HepG2 (cell line): ENCODE data around the gene CCDC82. TPM values are rescaled to one million over a fixed set of nuclear protein-coding genes. Genes with fewer than 3 reads are reported as not detected.

Source experiments
- ATAC-seq: fragments of 200-7000 bp; cut with Tn5 transposase; 3 replicates; pipeline ENCODE4 v1.9.1; 2020; ENCODE audit warnings: mild to moderate bottlenecking, moderate library complexity
- BruUV-seq: library from RNA; stranded (reverse); fragments of 400-500 nt; replicated peaks from 2 replicates; lab custom pipeline; 2021; lab: Mats Ljungman, UMichigan
- CTCF ChIA-PET: fragments of 300-600 bp; formaldehyde crosslinking; extraction: SDS; loops from one replicate; lab custom pipeline; 2021; ENCODE audit warnings: low total read pairs, inconsistent platforms, low intra/inter-chr PET ratio; lab: Yijun Ruan, JAX
- POLR2A ChIA-PET: fragments of 350-600 bp; sonication (Branson Sonifier 250); formaldehyde crosslinking; loops from one replicate; lab custom pipeline; 2020; ENCODE audit warnings: antibody characterized with exemption, inconsistent platforms; lab: Yijun Ruan, JAX
- DNase-seq: peaks from one replicate; pipeline ENCODE4 v3.0.0-alpha.2; 2015; ENCODE audit warnings: low spot score
- FAIRE-seq: peaks from 3 replicates; lab custom pipeline; 2011; peaks lifted over from hg19 to GRCh38; lab: Jason Lieb, UNC
- H2AFZ ChIP-seq: one replicate; pipeline ENCODE4 v1.6.1; 2011; ENCODE audit warnings: low read length, inconsistent platforms
- H3K27ac ChIP-seq: fragments of 300-600 bp; 3 replicates; pipeline ENCODE4 v1.8.0; 2011; ENCODE audit warnings: mixed run types, mild to moderate bottlenecking, mixed read lengths, low read length, inconsistent platforms; ENCODE audit not compliant: insufficient read depth; ENCODE audit errors: extremely low read length
- H3K27me3 ChIP-seq, 2 experiments: fragments of 200-600 bp in 1 of 2; 2 replicates in 1 of 2; 3 replicates in 1 of 2; pipeline versions ENCODE4 v1.6.0 to v1.8.0; 2011; ENCODE audit warnings: low read length in 2 of 2, mild to moderate bottlenecking in 2 of 2, moderate library complexity in 2 of 2, inconsistent platforms in 1 of 2; ENCODE audit not compliant: insufficient read depth in 2 of 2, control insufficient read depth in 1 of 2
- H3K36me3 ChIP-seq, 2 experiments: fragments of 200-600 bp in 1 of 2; replicated peaks in 1 of 2; 2 replicates in 1 of 2; 3 replicates in 1 of 2; pipeline versions ENCODE4 v1.5.1 to v1.8.0; 2011; ENCODE audit warnings: low read length in 2 of 2, inconsistent platforms in 1 of 2; ENCODE audit not compliant: insufficient read depth in 2 of 2, control insufficient read depth in 1 of 2
- H3K4me1 ChIP-seq: 2 replicates; pipeline ENCODE4 v1.5.1; 2012; ENCODE audit warnings: low read length, inconsistent platforms; ENCODE audit not compliant: insufficient read depth
- H3K4me2 ChIP-seq: 2 replicates; pipeline ENCODE4 v1.6.0; 2011; ENCODE audit warnings: low read depth, low read length, inconsistent platforms
- H3K4me3 ChIP-seq, 3 experiments: fragments of 200-600 bp in 1 of 3; sonication (generic), shearing (Covaris generic) in 1 of 3; replicated peaks in 1 of 3; 2 replicates each; pipeline ENCODE4 v1.5.1; 2011 to 2016; ENCODE audit warnings: low read length in 3 of 3, inconsistent platforms in 2 of 3, low read depth in 2 of 3, mild to moderate bottlenecking in 2 of 3, control low read depth in 1 of 3, mixed read lengths in 1 of 3; ENCODE audit not compliant: insufficient read depth in 1 of 3
- H3K79me2 ChIP-seq: one replicate; pipeline ENCODE4 v1.6.1; 2011; ENCODE audit warnings: low read length, inconsistent platforms; ENCODE audit not compliant: insufficient read depth
- H3K9ac ChIP-seq: 2 replicates; pipeline ENCODE4 v1.6.0; 2011; ENCODE audit warnings: mild to moderate bottlenecking, low read depth, low read length, inconsistent platforms; ENCODE audit not compliant: insufficient read depth
- H3K9me3 ChIP-seq: 2 replicates; pipeline ENCODE4 v1.5.1; 2012; ENCODE audit warnings: mild to moderate bottlenecking, low read length
- H4K20me1 ChIP-seq: 2 replicates; pipeline ENCODE4 v1.6.0; 2011; ENCODE audit warnings: inconsistent platforms, mild to moderate bottlenecking, low read length, moderate library complexity; ENCODE audit not compliant: insufficient read depth
- MTF2 ChIP-seq: sonication (generic); formaldehyde crosslinking; IDR thresholded peaks from 2 replicates; pipeline ENCODE4 v1.5.0; 2020; ENCODE audit warnings: missing genetic modification reagents, borderline replicate concordance
- NFRKB ChIP-seq: fragments of 450-650 bp; IDR thresholded peaks from 2 replicates; pipeline ENCODE4 v1.6.1; 2017
- SP5 ChIP-seq: IDR thresholded peaks from 2 replicates; pipeline ENCODE4 v1.6.1; 2016; ENCODE audit warnings: low read depth, borderline replicate concordance
- ZNF552 ChIP-seq: sonication (generic); formaldehyde crosslinking; IDR thresholded peaks from 2 replicates; pipeline ENCODE4 v1.9.0; 2022; ENCODE audit warnings: missing genetic modification reagents, mild to moderate bottlenecking, borderline replicate concordance
- ZNF569 ChIP-seq: sonication (generic); formaldehyde crosslinking; IDR thresholded peaks from 2 replicates; pipeline ENCODE4 v1.5.0; 2020; ENCODE audit warnings: mild to moderate bottlenecking, missing genetic modification reagents, moderate library complexity, borderline replicate concordance
- ZNF598 ChIP-seq: sonication (generic); formaldehyde crosslinking; IDR thresholded peaks from 2 replicates; pipeline ENCODE4 v1.5.1; 2020; ENCODE audit warnings: mild to moderate bottlenecking, missing genetic modification reagents, borderline replicate concordance
- WGBS: methylation state at CpG from one replicate; pipeline ENCODE4 v1.1.6; 2017; ENCODE audit warnings: low lambda C conversion rate; 5-methylcytosine and 5-hydroxymethylcytosine counted together
- in situ Hi-C: cut with HindIII; loops from 2 replicates; pipeline ENCODE4 v1.10.0; 2017; ENCODE audit warnings: low pct_unique_long_range_greater_than_20kb; ENCODE audit not compliant: extremely low pct_ligation_motif_present
- intact Hi-C: fragments of 100-400 bp; cut with micrococcal nuclease; formaldehyde crosslinking; loops from one replicate; pipeline ENCODE4 v1.10.0; 2022; ENCODE audit not compliant: unreplicated experiment
- polyA plus RNA-seq, 8 experiments: library from polyadenylated mRNA; depleted of rRNA in 3 of 8; stranded (reverse) in 7 of 8; unstranded in 1 of 8; fragments of >200 nt; fragmentation: Illumina TruSeq in 4 of 8; extraction: Trizol in 4 of 8; gene quantifications; 2 replicates each; pipeline versions ENCODE4 v1.2.1 to v1.2.3, GENCODE V29; 2011 to 2016; ENCODE audit warnings: low read depth in 4 of 8, missing spikeins in 1 of 8, mixed read lengths in 1 of 8; ENCODE audit not compliant: insufficient read depth in 1 of 8
- total RNA-seq, 5 experiments: library from RNA; depleted of rRNA; stranded (reverse); fragments of >200 nt; fragmentation: Illumina TruSeq; extraction: Trizol; gene quantifications; 2 replicates each; pipeline ENCODE4 v1.2.3, GENCODE V29; 2016; ENCODE audit warnings: low read depth in 1 of 5
- TF ChIP-seq, protein P1 (sequence below): sonication (generic); formaldehyde crosslinking; IDR thresholded peaks from 2 replicates; pipeline ENCODE4 v1.9.0; 2021; ENCODE audit warnings: mild to moderate bottlenecking, missing genetic modification reagents
- TF ChIP-seq, protein P2 (sequence below), 2 experiments: fragments of 450-650 bp in 1 of 2; sonication (generic) in 1 of 2; formaldehyde crosslinking; IDR thresholded peaks; 2 replicates each; pipeline versions ENCODE4 v1.5.0 to v1.8.0; 2020 to 2022; ENCODE audit warnings: mild to moderate bottlenecking in 1 of 2, missing genetic modification reagents in 1 of 2
- TF ChIP-seq, protein P3 (sequence below): sonication (generic); formaldehyde crosslinking; IDR thresholded peaks from 2 replicates; pipeline ENCODE4 v1.4.0; 2020; ENCODE audit warnings: missing genetic modification reagents

Gene CCDC82
- total and polyA plus RNA-seq, 2 of the 13 experiments (the other 11 are each of a cell fraction or from before 2014, with no cell fraction given), result 19.7 to 25.7 TPM

DNA sequence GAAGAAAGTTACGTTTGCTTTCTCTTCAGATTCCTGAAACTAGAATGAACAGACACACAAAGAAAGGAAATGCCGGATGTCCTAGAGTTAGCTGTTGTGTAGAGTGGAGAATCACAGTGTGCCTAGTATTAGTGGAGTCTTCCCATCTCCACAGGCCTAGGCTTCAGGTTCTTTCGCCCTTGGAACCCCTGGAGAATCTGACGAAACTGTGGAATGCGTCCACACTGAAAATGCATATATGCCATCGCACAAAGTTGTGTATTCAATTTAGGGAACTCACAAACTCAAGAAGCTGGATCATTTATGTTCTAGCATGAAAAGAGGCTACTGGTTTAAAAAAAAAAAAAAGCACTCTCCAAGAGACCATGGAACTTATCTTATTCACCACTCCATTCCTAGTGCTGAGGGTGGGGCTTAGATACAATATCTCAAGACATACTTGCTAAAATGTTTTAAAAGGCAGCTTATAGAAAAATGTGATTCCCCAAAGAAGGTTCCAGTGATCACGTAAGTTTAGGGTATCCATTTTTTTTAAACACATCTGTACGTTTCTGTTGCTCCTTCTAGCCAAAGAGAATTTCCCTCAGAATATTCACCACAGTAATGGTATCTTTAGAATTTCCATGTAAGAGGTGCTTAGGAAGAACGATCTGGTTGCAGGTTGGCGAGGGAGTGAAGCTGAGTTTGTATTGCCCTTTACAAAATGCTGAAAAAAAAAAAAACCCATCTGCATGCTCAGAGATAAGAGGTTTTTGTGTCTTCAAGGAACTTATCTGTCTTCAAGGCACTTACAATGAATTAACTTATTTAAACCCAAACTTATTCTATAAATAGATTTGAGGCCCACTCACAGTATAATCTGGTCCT is 66.7 kb downstream of the CCDC82 start:
- no peaks in the 10 kb centered on the region for H3K9me3 ChIP-seq
- H3K4me1 ChIP-seq, result peaks cover 18% of the 10 kb centered on the region; the same call in 1 of the 2 replicates
- peaks cover 23% of the 10 kb centered on the region for H4K20me1 ChIP-seq
- no TSS peak for BruUV-seq
- TF ChIP-seq ZNF569 (CRISPR knock-in tag), result no peak
- TF ChIP-seq SP5 (CRISPR knock-in tag), result no peak
- TF ChIP-seq, protein P1, sequence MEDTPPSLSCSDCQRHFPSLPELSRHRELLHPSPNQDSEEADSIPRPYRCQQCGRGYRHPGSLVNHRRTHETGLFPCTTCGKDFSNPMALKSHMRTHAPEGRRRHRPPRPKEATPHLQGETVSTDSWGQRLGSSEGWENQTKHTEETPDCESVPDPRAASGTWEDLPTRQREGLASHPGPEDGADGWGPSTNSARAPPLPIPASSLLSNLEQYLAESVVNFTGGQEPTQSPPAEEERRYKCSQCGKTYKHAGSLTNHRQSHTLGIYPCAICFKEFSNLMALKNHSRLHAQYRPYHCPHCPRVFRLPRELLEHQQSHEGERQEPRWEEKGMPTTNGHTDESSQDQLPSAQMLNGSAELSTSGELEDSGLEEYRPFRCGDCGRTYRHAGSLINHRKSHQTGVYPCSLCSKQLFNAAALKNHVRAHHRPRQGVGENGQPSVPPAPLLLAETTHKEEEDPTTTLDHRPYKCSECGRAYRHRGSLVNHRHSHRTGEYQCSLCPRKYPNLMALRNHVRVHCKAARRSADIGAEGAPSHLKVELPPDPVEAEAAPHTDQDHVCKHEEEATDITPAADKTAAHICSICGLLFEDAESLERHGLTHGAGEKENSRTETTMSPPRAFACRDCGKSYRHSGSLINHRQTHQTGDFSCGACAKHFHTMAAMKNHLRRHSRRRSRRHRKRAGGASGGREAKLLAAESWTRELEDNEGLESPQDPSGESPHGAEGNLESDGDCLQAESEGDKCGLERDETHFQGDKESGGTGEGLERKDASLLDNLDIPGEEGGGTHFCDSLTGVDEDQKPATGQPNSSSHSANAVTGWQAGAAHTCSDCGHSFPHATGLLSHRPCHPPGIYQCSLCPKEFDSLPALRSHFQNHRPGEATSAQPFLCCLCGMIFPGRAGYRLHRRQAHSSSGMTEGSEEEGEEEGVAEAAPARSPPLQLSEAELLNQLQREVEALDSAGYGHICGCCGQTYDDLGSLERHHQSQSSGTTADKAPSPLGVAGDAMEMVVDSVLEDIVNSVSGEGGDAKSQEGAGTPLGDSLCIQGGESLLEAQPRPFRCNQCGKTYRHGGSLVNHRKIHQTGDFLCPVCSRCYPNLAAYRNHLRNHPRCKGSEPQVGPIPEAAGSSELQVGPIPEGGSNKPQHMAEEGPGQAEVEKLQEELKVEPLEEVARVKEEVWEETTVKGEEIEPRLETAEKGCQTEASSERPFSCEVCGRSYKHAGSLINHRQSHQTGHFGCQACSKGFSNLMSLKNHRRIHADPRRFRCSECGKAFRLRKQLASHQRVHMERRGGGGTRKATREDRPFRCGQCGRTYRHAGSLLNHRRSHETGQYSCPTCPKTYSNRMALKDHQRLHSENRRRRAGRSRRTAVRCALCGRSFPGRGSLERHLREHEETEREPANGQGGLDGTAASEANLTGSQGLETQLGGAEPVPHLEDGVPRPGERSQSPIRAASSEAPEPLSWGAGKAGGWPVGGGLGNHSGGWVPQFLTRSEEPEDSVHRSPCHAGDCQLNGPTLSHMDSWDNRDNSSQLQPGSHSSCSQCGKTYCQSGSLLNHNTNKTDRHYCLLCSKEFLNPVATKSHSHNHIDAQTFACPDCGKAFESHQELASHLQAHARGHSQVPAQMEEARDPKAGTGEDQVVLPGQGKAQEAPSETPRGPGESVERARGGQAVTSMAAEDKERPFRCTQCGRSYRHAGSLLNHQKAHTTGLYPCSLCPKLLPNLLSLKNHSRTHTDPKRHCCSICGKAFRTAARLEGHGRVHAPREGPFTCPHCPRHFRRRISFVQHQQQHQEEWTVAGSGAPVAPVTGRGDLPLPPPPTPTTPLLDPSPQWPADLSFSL (CRISPR knock-in tag), result no peak
- no peak for TF ChIP-seq ZNF598 (CRISPR knock-in tag)
- no peak for TF ChIP-seq MTF2 (CRISPR knock-in tag)
- no peak for TF ChIP-seq ZNF552 (CRISPR knock-in tag)
- TF ChIP-seq, protein P2, sequence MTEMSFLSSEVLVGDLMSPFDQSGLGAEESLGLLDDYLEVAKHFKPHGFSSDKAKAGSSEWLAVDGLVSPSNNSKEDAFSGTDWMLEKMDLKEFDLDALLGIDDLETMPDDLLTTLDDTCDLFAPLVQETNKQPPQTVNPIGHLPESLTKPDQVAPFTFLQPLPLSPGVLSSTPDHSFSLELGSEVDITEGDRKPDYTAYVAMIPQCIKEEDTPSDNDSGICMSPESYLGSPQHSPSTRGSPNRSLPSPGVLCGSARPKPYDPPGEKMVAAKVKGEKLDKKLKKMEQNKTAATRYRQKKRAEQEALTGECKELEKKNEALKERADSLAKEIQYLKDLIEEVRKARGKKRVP (CRISPR knock-in tag; IDR thresholded peaks at IDR 0.05), result no peak
- TF ChIP-seq, protein P3, sequence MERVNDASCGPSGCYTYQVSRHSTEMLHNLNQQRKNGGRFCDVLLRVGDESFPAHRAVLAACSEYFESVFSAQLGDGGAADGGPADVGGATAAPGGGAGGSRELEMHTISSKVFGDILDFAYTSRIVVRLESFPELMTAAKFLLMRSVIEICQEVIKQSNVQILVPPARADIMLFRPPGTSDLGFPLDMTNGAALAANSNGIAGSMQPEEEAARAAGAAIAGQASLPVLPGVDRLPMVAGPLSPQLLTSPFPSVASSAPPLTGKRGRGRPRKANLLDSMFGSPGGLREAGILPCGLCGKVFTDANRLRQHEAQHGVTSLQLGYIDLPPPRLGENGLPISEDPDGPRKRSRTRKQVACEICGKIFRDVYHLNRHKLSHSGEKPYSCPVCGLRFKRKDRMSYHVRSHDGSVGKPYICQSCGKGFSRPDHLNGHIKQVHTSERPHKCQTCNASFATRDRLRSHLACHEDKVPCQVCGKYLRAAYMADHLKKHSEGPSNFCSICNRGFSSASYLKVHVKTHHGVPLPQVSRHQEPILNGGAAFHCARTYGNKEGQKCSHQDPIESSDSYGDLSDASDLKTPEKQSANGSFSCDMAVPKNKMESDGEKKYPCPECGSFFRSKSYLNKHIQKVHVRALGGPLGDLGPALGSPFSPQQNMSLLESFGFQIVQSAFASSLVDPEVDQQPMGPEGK, result no peak
- no peak for TF ChIP-seq NFRKB
- TF ChIP-seq, all 625 proteins: peak for 0
- no peak overlapping the region for H3K27ac ChIP-seq
- WGBS, result 97% methylated on average over 10 of the region's 10 CpGs
- CTCF ChIA-PET, result no interaction called here
- no peak overlapping the region for H3K4me3 ChIP-seq
- intact Hi-C loops (no loop called here), in situ Hi-C loops (no loop called here)
- H3K36me3 ChIP-seq, result peaks cover 3 to 12% of the 10 kb centered on the region in 2 experiments; a peak in 4 of 5 replicates
- no peak for FAIRE-seq
- DNase-seq, result no peak
- no peaks in the 10 kb centered on the region for H3K27me3 ChIP-seq
- no peak overlapping the region for H2AFZ ChIP-seq
- no peak overlapping the region for H3K4me2 ChIP-seq
- POLR2A ChIA-PET, result no interaction called here
- peaks cover 65% of the 10 kb centered on the region for H3K79me2 ChIP-seq
- no peak overlapping the region for H3K9ac ChIP-seq
- no peak for ATAC-seq
